Osteocyte (in vitro differentiated cells): Measurements from ENCODE around the gene DPP6. TPM values are rescaled to one million over a fixed set of nuclear protein-coding genes. Genes with fewer than 3 reads are reported as not detected.

Experiments
- DNase-seq: peaks from one replicate; pipeline ENCODE4 v3.0.0; 2021; ENCODE audit warnings: mixed read lengths; ENCODE audit not compliant: unreplicated experiment; ENCODE audit errors: extremely low spot score
- H3K27ac Mint-ChIP-seq: one replicate; pipeline ENCODE4 v1.8.0; 2021; ENCODE audit warnings: mild to moderate bottlenecking, mixed read lengths; ENCODE audit not compliant: unreplicated experiment
- H3K27me3 Mint-ChIP-seq: one replicate; pipeline ENCODE4 v1.8.0; 2021; ENCODE audit warnings: mixed read lengths; ENCODE audit not compliant: unreplicated experiment
- H3K36me3 Mint-ChIP-seq: one replicate; pipeline ENCODE4 v1.8.0; 2021; ENCODE audit warnings: mixed read lengths; ENCODE audit not compliant: unreplicated experiment
- H3K4me1 Mint-ChIP-seq: one replicate; pipeline ENCODE4 v1.8.0; 2021; ENCODE audit warnings: mixed read lengths; ENCODE audit not compliant: unreplicated experiment
- H3K4me3 Mint-ChIP-seq: one replicate; pipeline ENCODE4 v1.8.0; 2021; ENCODE audit warnings: mild to moderate bottlenecking, moderate library complexity, mixed read lengths; ENCODE audit not compliant: unreplicated experiment
- H3K9me3 Mint-ChIP-seq: one replicate; pipeline ENCODE4 v1.8.0; 2021; ENCODE audit warnings: mixed read lengths; ENCODE audit not compliant: unreplicated experiment
- total RNA-seq: library from RNA; stranded (reverse); gene quantifications from 2 replicates; pipeline ENCODE4 v1.2.1, GENCODE V29; 2021
- TF ChIP-seq, protein P1 (sequence below): fragments of 200-600 bp; sonication (generic); IDR thresholded peaks from 2 replicates; pipeline ENCODE4 v1.5.0; 2021; ENCODE audit warnings: antibody characterized with exemption, mild to moderate bottlenecking, moderate library complexity

Gene DPP6
- total RNA-seq, 1 donor from 2014 or later: not detected

GRCh38 chr7:154873500-154874121 is 821.4 kb downstream of the DPP6 start:
- Mint-ChIP-seq H3K27me3 (no peaks in the 10 kb centered on the region), H3K9me3 (peaks cover 25% of the 10 kb centered on the region), H3K27ac (no peak overlapping the region), H3K4me1 (no peaks in the 10 kb centered on the region), H3K4me3 (no peak overlapping the region), H3K36me3 (no peaks in the 10 kb centered on the region)
- no peak for DNase-seq
- TF ChIP-seq, protein P1, sequence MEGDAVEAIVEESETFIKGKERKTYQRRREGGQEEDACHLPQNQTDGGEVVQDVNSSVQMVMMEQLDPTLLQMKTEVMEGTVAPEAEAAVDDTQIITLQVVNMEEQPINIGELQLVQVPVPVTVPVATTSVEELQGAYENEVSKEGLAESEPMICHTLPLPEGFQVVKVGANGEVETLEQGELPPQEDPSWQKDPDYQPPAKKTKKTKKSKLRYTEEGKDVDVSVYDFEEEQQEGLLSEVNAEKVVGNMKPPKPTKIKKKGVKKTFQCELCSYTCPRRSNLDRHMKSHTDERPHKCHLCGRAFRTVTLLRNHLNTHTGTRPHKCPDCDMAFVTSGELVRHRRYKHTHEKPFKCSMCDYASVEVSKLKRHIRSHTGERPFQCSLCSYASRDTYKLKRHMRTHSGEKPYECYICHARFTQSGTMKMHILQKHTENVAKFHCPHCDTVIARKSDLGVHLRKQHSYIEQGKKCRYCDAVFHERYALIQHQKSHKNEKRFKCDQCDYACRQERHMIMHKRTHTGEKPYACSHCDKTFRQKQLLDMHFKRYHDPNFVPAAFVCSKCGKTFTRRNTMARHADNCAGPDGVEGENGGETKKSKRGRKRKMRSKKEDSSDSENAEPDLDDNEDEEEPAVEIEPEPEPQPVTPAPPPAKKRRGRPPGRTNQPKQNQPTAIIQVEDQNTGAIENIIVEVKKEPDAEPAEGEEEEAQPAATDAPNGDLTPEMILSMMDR: no peak

DNA sequence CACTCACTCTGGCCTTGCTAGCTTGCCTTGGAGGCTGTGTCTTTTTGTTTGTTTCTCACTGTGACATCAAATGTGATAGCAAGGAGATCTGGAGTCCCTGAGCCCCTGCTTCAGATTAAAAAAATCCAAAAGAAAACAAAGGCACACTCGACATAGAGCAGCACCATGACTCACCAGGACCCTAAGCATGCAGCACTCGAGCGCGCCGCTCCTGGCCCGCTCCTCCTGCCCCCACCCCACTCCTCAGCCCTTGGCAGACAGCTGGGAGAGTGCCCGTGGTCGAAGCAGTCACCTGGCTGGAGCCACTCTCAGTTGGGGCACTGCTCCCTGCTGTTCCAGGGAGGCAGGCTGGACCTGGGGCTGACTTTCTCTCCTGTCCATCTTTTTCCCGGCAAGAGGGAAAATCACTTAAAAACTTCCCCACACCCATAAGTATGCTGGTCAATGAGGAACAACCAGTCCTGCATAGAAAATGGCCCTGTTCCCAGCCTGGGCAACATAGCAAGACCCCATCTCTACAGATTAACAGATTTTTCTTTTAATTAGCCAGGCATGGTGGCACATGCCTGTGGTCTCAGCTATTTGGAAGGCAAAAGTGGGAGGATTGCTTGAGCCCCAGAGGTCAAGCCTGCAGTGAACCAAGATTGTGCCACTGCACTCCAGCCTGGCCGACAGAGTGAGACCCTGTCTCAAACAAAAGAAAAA is 822.4 kb downstream of the DPP6 start:
- Mint-ChIP-seq H3K27me3 (no peaks in the 10 kb centered on the region), H3K4me3 (no peak overlapping the region), H3K9me3 (peaks cover 27% of the 10 kb centered on the region), H3K36me3 (no peaks in the 10 kb centered on the region), H3K27ac (no peak overlapping the region), H3K4me1 (no peaks in the 10 kb centered on the region)
- TF ChIP-seq, protein P1: no peak
- no peak for DNase-seq

GRCh38 chr7:154875297-154875696 is 823.1 kb downstream of the DPP6 start:
- Mint-ChIP-seq H3K27me3 (no peaks in the 10 kb centered on the region), H3K4me3 (no peak overlapping the region), H3K9me3 (peaks cover 31% of the 10 kb centered on the region), H3K4me1 (no peaks in the 10 kb centered on the region), H3K27ac (no peak overlapping the region), H3K36me3 (no peaks in the 10 kb centered on the region)
- TF ChIP-seq, protein P1: no peak
- DNase-seq: no peak

DNA sequence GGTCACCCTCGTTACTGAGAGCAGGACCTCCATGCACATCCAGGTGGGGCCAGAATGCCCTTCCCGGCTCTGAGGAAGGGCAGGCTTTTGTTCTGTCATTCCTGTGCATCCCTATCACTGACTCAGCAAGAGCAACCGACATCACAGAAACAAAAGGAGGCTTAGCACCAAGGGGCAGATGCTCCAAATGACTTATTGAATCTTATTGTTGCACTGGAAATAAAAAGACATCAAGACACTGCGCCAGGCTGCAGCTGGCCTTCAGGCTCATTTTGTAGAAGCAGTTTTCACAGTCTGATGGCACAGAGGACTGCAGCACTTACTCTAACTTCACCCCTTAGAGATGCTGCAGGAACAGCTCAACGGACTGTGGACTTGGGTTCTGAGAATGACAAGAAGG is 824.3 kb downstream of the DPP6 start:
- no peaks in the 10 kb centered on the region for H3K36me3 Mint-ChIP-seq
- no peaks in the 10 kb centered on the region for H3K27me3 Mint-ChIP-seq
- TF ChIP-seq, protein P1: no peak
- no peak overlapping the region for H3K27ac Mint-ChIP-seq
- H3K4me3 Mint-ChIP-seq: no peak overlapping the region
- no peak for DNase-seq
- no peaks in the 10 kb centered on the region for H3K4me1 Mint-ChIP-seq
- H3K9me3 Mint-ChIP-seq: peaks cover 34% of the 10 kb centered on the region

DNA sequence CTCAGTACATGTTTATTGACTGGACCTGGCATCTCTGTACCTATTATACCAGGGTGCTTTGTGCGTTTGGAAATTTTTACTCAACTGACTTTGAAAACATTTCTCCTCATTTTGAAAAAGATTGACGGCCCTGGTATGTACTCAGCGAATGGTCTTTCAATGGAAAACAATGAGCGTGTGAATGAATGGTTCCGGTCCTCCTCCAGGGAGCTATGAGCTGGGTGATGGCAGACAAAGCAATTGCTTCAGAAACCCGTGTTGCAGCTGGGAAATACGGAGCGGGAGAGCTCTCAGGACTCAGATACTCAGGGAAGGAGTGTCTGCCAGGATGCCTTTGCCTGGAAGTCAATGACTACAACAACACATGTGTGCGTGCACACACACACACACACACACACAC is 824.8 kb downstream of the DPP6 start:
- DNase-seq: no peak
- Mint-ChIP-seq H3K9me3 (peaks cover 34% of the 10 kb centered on the region), H3K27ac (no peak overlapping the region), H3K4me1 (no peaks in the 10 kb centered on the region), H3K27me3 (no peaks in the 10 kb centered on the region), H3K36me3 (no peaks in the 10 kb centered on the region), H3K4me3 (no peak overlapping the region)
- TF ChIP-seq, protein P1: no peak
